GM20000 (cell line): ENCODE data around the gene NRSN2.
"Not testable (repeated sequence)": the region's sequence is repeated elsewhere in the genome, so short reads cannot be mapped to it uniquely, and the experiment has no call there.

ENCODE experiments used
- DNase-seq: peaks from one replicate; pipeline ENCODE4 v3.0.0; 2012; ENCODE audit warnings: low spot score
- CTCF ChIP-seq: IDR thresholded peaks from 2 replicates; pipeline ENCODE4 v1.5.1; 2012; ENCODE audit warnings: mild to moderate bottlenecking, control low read depth; ENCODE audit errors: extremely low read depth, missing control alignments

Gene NRSN2

DNA sequence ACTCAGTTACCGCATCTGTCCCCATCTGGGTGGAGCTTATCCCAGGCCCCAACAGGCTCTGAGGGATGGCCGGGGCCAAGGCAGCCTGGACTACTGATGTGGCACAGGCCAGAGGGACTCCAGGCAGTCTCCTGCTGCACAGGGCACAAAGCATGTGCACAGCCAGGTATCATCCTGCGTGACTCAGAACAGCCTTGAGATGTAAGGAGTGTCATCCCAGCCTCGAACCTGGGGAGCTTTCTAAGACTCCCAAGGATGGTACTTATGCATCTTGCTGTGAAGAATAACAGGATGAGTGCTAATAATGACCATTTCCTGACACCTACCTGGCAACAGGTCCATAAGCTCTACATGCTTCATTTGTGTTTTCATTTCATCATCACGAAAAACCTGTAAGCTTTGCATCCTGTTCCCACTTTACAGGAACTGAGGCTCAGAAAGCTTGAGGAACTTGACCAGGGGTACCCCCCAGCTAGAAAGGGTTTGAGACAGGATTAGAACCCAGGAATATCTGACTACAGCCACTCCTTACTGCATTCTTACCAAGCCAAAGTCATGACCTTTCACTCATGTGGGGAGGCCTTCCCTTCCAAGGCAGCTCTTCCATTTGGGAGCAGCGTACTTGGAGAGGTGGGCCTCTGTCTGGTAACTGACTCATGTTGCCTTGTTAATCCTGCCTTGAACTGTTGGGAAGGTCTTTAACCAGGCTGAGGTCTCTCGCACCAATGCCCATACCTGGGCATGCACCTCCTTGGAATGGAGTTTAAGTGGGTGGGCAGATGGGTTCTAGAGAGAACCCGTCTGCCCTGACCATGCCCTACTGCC is 35.6 kb downstream of the NRSN2 start:
- no peak for DNase-seq
- no peak for TF ChIP-seq CTCF

GRCh38 chr20:383889-384288 is 37.0 kb downstream of the NRSN2 start:
- no peak for DNase-seq
- no peak for TF ChIP-seq CTCF

- TF ChIP-seq CTCF = no peak
- no peak for DNase-seq
Measured at GRCh38 chr20:384723-385122, 37.8 kb downstream of the NRSN2 start.

DNA sequence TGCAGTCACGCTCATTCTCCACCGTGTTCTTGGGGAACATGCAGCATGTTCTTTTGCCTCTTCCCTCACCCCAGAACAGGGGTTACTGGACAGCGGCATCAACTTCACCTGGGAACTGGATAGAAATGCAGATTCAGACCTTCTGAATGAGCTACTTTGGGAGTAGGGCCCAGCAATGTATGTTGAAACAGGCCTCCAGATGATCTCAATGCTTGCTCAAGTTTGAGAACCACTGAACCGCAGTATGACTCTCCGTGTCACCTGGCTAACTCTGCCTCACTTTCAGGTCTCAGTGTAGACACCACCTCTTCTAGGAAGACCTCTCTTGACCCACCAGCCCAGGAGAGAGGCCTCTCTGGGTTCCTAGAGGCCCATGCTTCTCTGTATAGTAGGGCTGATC is 38.5 kb downstream of the NRSN2 start:
- no peak for DNase-seq
- TF ChIP-seq CTCF = no peak

DNA sequence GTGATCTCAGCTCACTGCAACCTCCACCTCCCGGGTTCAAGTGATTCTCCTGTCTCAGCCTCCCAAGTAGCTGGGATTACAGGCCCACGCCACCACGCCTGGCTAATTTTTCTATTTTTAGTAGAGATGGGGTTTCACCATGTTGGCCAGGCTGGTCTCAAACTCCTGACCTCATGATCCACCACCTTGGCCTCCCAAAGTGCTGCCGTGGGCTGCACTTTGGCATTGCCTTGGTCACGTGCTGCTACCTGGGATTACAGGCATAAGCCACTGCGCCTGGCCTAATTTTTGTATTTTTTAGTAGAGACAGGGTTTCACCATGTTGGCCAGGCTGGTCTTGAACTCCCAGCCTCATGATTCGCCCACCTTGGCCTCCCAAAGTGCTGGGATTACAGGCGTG is 39.7 kb downstream of the NRSN2 start:
- not testable (repeated sequence) for DNase-seq

GRCh38 chr20:387520-387919 is 40.6 kb downstream of the NRSN2 start:
- no peak for DNase-seq
- TF ChIP-seq CTCF = no peak

GRCh38 chr20:388034-388994 is 41.4 kb downstream of the NRSN2 start:
- no peak for DNase-seq
- TF ChIP-seq CTCF = no peak
